HAP-1 (cell line): Measurements from ENCODE around the gene CLN5.
"Not testable (repeated sequence)": the region's sequence is repeated elsewhere in the genome, so short reads cannot be mapped to it uniquely, and the experiment has no call there.

Experiments used
- DNase-seq, 2 experiments: peaks; one replicate each; pipeline ENCODE4 v3.0.0-alpha.2; 2016 to 2020; ENCODE audit warnings: low spot score in 2 of 2
- H3K27me3 ChIP-seq: fragments of 250-450 bp; sonication (Bioruptor Pico); 2 replicates; pipeline ENCODE4 v1.5.1; 2020; ENCODE audit warnings: low read depth, mild to moderate bottlenecking, moderate library complexity
- H3K36me3 ChIP-seq: fragments of 250-450 bp; sonication (Bioruptor Pico); replicated peaks from 2 replicates; pipeline ENCODE4 v1.5.1; 2020; ENCODE audit warnings: mild to moderate bottlenecking
- H3K4me1 ChIP-seq: fragments of 250-450 bp; sonication (Bioruptor Pico); 2 replicates; pipeline ENCODE4 v1.5.1; 2020; ENCODE audit warnings: mild to moderate bottlenecking
- H3K4me3 ChIP-seq: fragments of 250-450 bp; sonication (Bioruptor Pico); 2 replicates; pipeline ENCODE4 v1.5.1; 2020; ENCODE audit warnings: mild to moderate bottlenecking, moderate library complexity
- H3K9me3 ChIP-seq: fragments of 250-450 bp; sonication (Bioruptor Pico); 2 replicates; pipeline ENCODE4 v1.5.1; 2020; ENCODE audit warnings: mild to moderate bottlenecking, moderate library complexity
- in situ Hi-C: fragments of 300-500 bp; cut with MboI; formaldehyde crosslinking; loops from 3 replicates; pipeline ENCODE4 v1.14.3; 2020; ENCODE audit warnings: low sequenced_read_pairs, inconsistent platforms, mixed read lengths

The CLN5 gene

DNA sequence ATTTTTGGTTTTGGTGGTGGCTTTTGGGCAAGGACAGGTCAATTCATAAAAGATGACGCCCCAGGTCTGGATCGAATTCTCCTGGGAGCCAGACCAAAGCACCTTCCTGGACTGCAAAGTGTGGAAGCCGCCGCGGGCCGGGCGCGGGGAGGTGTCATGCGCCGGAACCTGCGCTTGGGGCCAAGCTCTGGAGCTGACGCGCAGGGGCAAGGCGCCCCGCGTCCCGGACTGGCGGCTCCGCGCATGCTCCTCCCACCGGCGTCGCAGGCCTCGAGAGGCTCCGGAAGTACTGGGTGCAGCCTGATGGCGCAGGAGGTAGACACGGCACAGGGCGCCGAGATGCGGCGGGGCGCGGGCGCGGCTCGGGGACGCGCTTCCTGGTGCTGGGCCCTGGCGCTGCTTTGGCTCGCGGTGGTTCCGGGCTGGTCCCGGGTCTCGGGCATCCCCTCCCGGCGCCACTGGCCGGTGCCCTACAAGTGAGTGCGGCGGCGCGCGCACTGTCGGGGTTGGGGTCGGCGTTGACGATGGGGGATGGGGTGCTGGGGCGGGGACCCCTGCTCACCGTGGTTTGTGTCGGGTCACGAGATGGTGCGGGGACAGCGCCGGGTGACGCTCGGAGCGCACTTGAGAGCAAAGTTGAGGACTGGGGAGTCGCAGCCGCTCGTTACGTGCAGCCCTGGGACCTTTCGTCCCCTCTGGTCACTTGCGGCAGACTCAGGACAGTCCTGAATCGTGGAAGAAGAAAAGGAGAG lies at the start of gene CLN5:
Gene CLN5 (plus strand): TSS at position 286 of the 752 bp plus-strand sequence. CDS start 18 bp downstream, at position 304.
- peaks cover 10% of the 10 kb centered on the region for H3K36me3 ChIP-seq
- DNase-seq = peak; percentile 85 to 93
- H3K4me3 ChIP-seq = peak within 1 kb of the TSS; percentile 71
- in situ Hi-C loops = no loop called here
- H3K9me3 ChIP-seq = no peaks in the 10 kb centered on the region
- 0 out of 2 replicates have a peak, but pooled peaks cover 5% of the 10 kb centered on the region for H3K27me3 ChIP-seq
- peaks cover 13% of the 10 kb centered on the region for H3K4me1 ChIP-seq

- Histone ChIP-seq H3K36me3 (no peaks in the 10 kb centered on the region), H3K4me1 (no peaks in the 10 kb centered on the region), H3K9me3 (no peaks in the 10 kb centered on the region), H3K4me3 (no peak overlapping the region), H3K27me3 (peaks cover 2% of the 10 kb centered on the region; the same call in 1 of the 2 replicates)
- DNase-seq = no peak
- in situ Hi-C loops = no loop called here
Observed at GRCh38 chr13:76942363-76942762, 49.5 kb upstream of the CLN5 start.

GRCh38 chr13:76943646-76944045 lies 48.2 kb upstream of the CLN5 start:
- Histone ChIP-seq H3K9me3 (no peaks in the 10 kb centered on the region), H3K36me3 (no peaks in the 10 kb centered on the region), H3K4me1 (no peaks in the 10 kb centered on the region), H3K4me3 (no peak overlapping the region), H3K27me3 (peaks cover 2% of the 10 kb centered on the region; the same call in 1 of the 2 replicates)
- in situ Hi-C loops = no loop called here
- DNase-seq = no peak

GRCh38 chr13:76944456-76944855 lies 47.4 kb upstream of the CLN5 start:
- no peaks in the 10 kb centered on the region for H3K4me1 ChIP-seq
- in situ Hi-C loops = no loop called here
- H3K9me3 ChIP-seq = no peaks in the 10 kb centered on the region
- no peak for DNase-seq
- peaks cover 2% of the 10 kb centered on the region; the same call in 1 of the 2 replicates for H3K27me3 ChIP-seq
- no peak overlapping the region for H3K4me3 ChIP-seq
- no peaks in the 10 kb centered on the region for H3K36me3 ChIP-seq

DNA sequence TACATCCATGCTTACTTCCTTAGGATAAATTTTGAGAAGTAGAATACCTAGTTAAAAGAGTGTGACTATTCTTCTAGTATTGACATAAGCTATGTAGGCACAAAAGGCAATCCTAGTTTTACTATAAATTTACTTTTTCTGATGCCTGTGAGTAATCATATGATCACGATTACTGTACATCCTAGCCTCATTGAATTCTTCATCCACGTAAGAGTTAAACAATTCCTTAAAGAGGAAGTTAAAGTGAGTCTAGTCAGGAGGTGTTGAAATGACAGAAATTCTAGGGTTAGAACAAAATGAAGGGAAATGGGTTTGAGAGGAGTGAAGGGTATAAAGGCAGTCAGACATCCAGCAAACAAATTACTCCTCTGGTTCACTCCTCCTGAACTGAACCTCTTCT lies 43.7 kb upstream of the CLN5 start, which contains the start of gene ACOD1:
Gene ACOD1 (plus strand): TSS at position 363 of the 400 bp plus-strand sequence. CDS start 48 bp downstream, outside the sequence.
- DNase-seq = no peak
- H3K9me3 ChIP-seq = no peaks in the 10 kb centered on the region
- in situ Hi-C loops = no loop called here
- H3K36me3 ChIP-seq = no peaks in the 10 kb centered on the region
- no peak within 1 kb of the TSS for H3K4me3 ChIP-seq
- peaks cover 2% of the 10 kb centered on the region; the same call in 1 of the 2 replicates for H3K27me3 ChIP-seq
- H3K4me1 ChIP-seq = no peaks in the 10 kb centered on the region

GRCh38 chr13:76950101-76950500 lies 41.8 kb upstream of the CLN5 start:
- in situ Hi-C loops = no loop called here
- no peak for DNase-seq
- H3K27me3 ChIP-seq = no peaks in the 10 kb centered on the region

DNA sequence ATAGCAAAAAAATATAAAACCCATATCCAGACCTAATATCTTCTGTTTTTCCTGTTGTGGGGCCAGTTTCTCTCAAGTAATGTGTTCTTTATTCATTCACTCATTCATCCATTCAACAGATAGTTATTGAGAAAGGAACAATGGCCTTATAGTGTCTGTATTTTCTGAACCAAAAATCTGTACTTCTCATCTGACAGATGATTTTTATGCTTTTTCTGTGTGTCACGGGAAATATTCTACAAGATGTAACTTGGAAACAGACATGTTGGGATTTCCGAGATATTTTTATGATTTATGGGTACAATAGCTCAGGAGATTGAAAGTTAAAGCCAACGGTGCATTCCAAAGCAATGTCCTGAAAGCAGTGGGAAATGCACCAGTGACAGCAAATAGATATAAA lies 37.9 kb upstream of the CLN5 start:
- in situ Hi-C loops = no loop called here
- no peak for DNase-seq
- Histone ChIP-seq H3K4me1 (no peaks in the 10 kb centered on the region), H3K27me3 (no peaks in the 10 kb centered on the region), H3K36me3 (no peaks in the 10 kb centered on the region), H3K4me3 (no peak overlapping the region), H3K9me3 (no peaks in the 10 kb centered on the region)

More at GRCh38 chr13:76950101-76950500, 41.8 kb upstream of the CLN5 start:
- Histone ChIP-seq H3K4me3 (no peak overlapping the region), H3K36me3 (no peaks in the 10 kb centered on the region), H3K4me1 (no peaks in the 10 kb centered on the region), H3K9me3 (no peaks in the 10 kb centered on the region)

DNA sequence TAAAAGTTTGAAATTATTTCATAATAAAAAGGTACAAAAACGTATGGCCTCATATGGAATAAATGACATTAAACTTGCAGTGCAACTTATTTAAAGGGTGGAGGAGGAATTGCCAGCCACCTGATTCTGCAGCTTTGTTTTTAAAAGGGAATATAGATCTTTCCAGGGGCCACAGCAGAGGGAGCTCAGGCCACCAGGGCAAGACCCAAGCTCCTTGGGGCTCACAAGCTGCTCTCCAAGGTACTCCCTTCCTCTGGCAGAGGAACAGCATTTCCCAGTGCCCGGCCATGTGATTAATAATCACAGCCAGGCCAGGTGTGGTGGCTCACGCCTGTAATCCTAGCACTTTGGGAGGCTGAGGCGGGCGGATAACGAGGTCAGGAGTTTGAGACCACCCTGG lies 37.3 kb upstream of the CLN5 start:
- Histone ChIP-seq H3K36me3 (no peaks in the 10 kb centered on the region), H3K4me1 (no peaks in the 10 kb centered on the region), H3K4me3 (no peak overlapping the region), H3K9me3 (no peaks in the 10 kb centered on the region), H3K27me3 (no peaks in the 10 kb centered on the region)
- in situ Hi-C loops = no loop called here
- DNase-seq = no peak

- Histone ChIP-seq H3K4me1 (no peaks in the 10 kb centered on the region), H3K36me3 (no peaks in the 10 kb centered on the region), H3K27me3 (no peaks in the 10 kb centered on the region), H3K9me3 (no peaks in the 10 kb centered on the region), H3K4me3 (no peak overlapping the region)
- in situ Hi-C loops = no loop called here
- DNase-seq = no peak
Observed at GRCh38 chr13:76955193-76955592, 36.7 kb upstream of the CLN5 start.

DNA sequence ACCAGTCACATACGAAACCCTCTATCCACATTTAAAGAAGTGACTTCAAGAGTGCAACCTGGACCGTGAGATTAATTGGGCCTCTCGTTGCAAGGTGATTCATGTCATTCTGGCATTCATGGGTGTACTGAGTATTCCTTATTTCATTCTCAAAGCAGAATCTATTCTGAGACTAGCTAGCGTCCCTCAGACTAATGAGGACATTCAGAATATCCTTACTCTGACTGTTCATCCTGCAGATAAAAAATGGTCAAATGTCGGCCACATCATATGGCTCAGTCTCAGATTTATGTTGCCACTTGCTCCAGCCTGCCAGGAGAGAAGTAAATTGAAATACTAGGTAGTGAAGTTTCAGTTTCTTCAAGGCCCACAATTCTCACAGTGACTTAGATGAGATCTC lies 36.2 kb upstream of the CLN5 start:
- in situ Hi-C loops = no loop called here
- Histone ChIP-seq H3K9me3 (no peaks in the 10 kb centered on the region), H3K4me3 (no peak overlapping the region), H3K36me3 (no peaks in the 10 kb centered on the region), H3K4me1 (no peaks in the 10 kb centered on the region), H3K27me3 (no peaks in the 10 kb centered on the region)
- no peak for DNase-seq

- DNase-seq = no peak
- no peaks in the 10 kb centered on the region for H3K27me3 ChIP-seq
- no peaks in the 10 kb centered on the region for H3K4me1 ChIP-seq
- no peaks in the 10 kb centered on the region for H3K9me3 ChIP-seq
- in situ Hi-C loops = no loop called here
- H3K4me3 ChIP-seq = no peak overlapping the region
- no peaks in the 10 kb centered on the region for H3K36me3 ChIP-seq
Observed at GRCh38 chr13:76958841-76959432, 32.9 kb upstream of the CLN5 start.

GRCh38 chr13:76959734-76960133 lies 32.1 kb upstream of the CLN5 start:
- H3K4me1 ChIP-seq, H3K4me3 ChIP-seq, DNase-seq, in situ Hi-C loops, H3K27me3 ChIP-seq, H3K36me3 ChIP-seq, H3K9me3 ChIP-seq: not testable (repeated sequence)

DNA sequence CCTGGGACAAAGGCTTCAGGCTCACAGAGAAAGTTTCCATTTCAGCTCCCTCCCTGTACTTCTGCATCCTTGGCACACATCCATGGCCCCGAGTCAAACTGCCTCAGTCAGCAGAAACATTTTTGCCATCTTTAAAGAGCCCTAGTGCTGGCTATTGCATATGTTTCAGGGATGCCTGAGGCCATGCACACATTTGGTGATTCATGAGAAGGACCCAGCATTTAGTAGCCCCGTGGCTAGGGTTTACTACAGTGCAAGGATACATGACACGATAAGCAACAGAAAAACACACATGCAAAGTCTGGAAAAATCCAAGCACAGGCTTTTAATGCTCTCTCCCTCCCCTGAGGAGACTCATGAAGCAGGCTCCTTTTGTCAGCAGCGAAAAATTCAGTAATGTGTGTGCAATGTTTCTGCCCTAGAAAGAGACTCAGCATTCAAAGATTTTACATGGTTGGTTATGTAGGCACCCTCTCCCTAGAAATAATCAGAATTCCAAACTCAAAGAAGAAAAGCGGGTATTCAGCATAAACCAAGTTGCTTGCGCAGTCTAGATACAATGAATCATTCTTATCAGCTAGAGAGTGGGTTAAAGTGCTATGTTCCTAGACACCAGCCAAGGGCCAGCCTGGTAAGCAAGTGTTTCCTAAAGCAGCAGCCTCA lies 26.0 kb upstream of the CLN5 start:
- H3K4me3 ChIP-seq = no peak overlapping the region
- H3K27me3 ChIP-seq = no peaks in the 10 kb centered on the region
- H3K36me3 ChIP-seq = no peaks in the 10 kb centered on the region
- H3K9me3 ChIP-seq = no peaks in the 10 kb centered on the region; the same call in 1 of the 2 replicates
- peak in 1 of 2 experiments; percentile 14 for DNase-seq
- H3K4me1 ChIP-seq = no peaks in the 10 kb centered on the region
- in situ Hi-C loops = no loop called here

- in situ Hi-C loops = no loop called here
- no peak for DNase-seq
- H3K4me1 ChIP-seq = no peaks in the 10 kb centered on the region
- H3K27me3 ChIP-seq = no peaks in the 10 kb centered on the region
- H3K9me3 ChIP-seq = no peaks in the 10 kb centered on the region; the same call in 1 of the 2 replicates
- H3K36me3 ChIP-seq = no peaks in the 10 kb centered on the region
- H3K4me3 ChIP-seq = no peak overlapping the region
Observed at GRCh38 chr13:76967031-76967430, 24.9 kb upstream of the CLN5 start.
